Fibroblast of gingiva (primary cell): ENCODE data around the gene SSC4D.
"Not testable (repeated sequence)": the region's sequence is repeated elsewhere in the genome, so short reads cannot be mapped to it uniquely, and the experiment has no call there.

Source experiments
- DNase-seq: peaks from one replicate; pipeline ENCODE4 v3.0.0-alpha.2; 2011; ENCODE audit warnings: low read depth

SSC4D gene

DNA sequence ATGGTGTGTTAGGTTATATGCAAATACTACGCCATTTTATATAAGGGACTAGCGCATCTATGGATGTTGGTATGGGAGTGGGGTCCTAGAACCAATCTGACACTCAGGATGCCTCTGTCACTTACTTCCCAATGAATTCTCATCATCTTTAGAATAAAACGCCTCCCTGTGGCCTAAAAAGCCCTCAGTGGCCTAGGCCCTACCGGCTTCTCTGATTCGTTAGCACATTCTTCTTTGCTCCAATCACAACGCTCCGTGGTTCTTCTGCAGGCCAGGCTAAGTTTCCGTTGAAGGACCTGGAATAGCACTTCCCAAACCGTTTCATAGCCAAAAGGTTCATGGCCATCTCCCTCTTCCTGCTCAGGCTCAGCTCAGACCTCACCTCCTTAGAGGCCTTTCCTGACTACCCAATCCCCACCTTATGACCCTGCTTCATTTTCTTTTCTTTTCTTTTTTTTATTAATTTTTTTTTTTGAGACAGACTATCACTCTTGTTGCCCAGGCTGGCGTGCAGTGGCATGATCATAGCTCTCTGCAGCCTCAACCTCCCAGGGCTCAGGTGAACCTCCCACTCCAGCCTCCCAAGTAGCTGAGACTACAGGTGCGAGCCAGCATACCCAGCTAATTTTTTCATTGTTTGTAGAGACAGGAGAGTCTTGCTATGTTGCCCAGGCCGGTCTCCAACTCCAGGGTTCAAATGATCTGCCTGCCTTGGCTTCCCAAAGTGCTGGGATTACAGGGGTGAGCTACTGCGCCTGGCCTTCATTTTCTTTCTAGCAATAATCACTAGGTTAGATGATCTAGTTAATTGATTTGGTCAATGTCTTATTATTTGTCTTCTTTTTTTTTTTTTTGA is 26.2 kb downstream of the SSC4D start:
- no peak for DNase-seq

GRCh38 chr7:76381814-76382213 is 27.7 kb downstream of the SSC4D start:
- DNase-seq, result no peak

GRCh38 chr7:76380623-76380966 is 28.9 kb downstream of the SSC4D start:
- peak; percentile 72 for DNase-seq

DNA sequence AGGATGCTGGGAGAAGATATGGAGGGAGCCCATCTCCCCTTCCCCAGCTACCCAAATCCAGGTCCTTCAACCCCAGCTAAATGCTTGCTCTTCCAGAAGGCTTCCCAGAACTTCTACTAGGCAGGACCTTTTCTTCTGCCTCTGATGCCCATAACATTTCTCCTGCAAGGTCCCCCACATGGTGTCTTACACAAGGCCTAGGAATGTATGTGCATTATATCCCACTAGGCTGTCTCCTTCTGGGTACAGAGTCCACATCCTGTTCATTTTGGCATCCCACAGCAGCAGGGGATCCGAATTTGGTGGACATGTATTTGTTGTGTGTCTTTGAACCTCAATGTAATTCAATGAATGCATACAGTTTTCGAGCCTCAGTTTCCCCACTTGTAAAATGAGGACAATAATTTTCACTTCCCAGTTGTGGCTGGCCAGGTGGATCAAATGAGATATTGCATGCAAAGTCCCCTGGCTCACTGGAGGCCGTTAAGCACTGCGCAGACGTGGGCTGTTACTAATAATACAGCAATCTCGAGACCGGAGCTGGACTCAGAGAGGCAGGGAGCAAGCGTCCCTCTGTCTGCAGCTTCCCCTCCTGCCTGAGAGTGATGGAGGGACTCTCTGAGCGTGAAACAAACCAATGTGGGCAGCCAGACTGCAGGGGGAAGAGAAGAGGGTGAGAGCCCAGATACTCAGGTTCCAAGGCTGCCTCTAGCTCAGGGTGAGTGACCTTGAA is 32.1 kb downstream of the SSC4D start:
- peak; percentile 44 for DNase-seq

GRCh38 chr7:76375251-76375650 is 34.2 kb downstream of the SSC4D start:
- DNase-seq, result no peak

DNA sequence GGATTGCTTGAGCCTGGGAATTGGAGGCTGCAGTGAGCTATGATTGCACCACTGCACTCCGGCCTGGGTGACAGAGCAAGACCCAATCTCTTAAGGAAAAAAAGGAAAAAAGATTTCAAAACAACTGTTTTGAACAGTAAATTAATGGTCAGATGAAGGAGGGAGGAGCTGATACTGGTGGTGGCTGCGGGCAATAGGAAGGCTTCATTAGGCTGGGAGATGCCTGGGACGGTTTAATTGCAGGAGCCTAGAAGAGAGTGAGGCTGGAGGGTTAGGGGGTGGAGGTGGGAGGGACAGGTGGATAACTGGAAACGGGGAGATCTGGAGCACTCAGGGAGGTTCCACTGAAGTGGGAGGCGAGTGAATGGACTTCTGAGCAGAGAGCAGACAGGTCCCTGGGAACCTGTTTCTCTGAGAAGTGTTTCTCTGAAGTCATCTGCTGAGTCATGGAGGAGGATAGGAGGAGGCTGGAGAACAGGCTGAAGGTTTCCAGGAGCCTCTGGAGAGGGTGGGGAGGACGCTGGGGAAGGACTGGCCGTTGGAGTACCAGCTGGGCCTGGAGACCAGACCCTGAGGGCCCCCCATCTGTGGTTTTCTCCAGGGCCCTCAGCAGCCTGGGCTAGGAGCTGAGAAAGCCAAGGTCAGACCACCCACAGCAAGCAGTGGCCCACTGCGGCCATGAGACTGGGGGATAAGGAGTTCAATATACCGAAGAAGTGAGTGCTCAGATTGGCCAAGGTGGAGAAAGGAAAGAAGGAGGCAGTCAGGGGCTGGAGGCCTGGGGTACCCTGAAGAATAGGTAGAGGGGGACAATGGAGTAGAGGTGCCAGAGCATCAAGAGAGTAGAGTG is 36.3 kb downstream of the SSC4D start:
- DNase-seq, result peak; percentile 41

DNA sequence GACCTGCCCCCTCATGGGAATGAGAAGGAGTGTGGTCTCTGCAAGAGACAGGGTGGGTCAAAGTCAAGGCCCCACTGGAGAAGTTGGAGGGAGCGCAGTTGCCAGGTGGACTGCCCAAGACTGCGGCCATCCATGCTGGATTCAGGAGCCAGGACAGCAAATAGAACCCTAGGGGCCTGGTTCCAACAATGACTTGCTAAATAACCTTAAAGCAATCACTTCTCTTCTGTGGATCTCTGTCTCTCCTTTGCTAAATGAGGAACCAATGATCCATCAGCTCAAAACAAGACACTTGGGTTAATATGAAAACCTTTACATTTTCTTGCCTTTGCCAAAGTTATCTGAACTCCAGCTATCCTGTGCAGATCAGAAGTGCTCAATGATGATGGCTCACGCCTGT is 38.1 kb downstream of the SSC4D start:
- no peak for DNase-seq

DNA sequence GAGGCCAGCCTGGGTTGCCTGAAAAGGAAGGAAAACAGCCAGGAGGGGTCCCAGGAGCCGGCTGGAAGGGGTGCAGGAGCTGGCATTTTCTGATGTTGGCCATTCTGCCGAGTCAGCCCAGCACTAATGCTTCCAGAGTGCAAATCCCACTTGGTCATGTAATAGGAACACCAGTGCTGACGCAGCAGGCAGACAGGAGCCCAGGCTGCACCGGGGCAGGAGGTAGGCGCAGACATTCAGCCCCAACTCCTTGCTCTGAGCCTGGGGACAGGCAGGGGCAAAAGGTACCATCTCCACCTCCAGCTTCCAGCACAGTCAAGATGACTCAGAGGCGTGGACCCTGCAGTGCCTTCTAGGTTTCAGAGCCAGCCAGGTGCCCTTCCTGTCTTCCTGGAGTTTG is 40.5 kb downstream of the SSC4D start:
- no peak for DNase-seq

GRCh38 chr7:76368190-76368589 is 41.3 kb downstream of the SSC4D start:
- DNase-seq, result no peak

DNA sequence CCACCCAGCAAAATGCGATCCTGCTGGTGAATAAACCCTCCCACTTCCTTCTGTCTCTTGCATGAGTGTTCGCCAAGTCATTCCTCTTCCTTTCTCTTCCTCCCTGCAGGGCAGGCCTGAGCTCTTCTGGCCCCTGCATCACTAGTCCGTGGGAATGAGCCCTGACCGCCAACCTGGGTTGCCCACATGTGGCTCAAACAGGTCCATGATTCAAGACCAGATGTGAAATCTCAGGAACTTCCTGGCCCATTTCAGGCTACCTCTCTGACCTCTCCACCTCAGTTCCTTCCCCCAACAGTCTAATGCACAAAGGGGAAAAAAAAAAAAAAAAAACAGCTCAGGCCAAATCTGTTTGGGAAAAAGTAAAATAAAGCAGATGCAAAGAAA is 45.3 kb downstream of the SSC4D start:
- peak; percentile 45 for DNase-seq

DNA sequence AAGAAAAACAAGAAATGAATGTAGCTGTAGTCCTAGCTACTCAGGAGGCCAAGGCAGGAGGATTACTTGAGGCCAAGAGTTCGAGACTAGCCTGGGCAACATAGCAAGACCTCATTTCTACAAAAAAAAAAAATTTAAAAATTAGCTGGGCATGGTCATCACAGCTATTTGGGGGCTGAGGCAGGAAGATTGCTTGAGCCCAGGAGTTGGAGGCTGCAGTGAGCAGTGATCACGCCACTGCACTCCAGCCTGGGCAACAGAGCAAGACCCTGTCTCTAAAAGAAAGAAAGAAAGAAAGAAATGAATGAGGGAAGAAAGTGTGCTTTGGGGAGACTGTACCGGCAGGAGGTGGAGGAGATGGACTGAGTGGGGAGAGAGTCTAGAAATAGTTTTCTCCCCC is 45.7 kb downstream of the SSC4D start:
- not testable (repeated sequence) for DNase-seq

GRCh38 chr7:76359978-76360638 is 49.4 kb downstream of the SSC4D start:
- DNase-seq, result peak; percentile 33

- peak; percentile 98 for DNase-seq
These were observed 50.2 kb downstream of the SSC4D start for GRCh38 chr7:76359111-76359977.

DNA sequence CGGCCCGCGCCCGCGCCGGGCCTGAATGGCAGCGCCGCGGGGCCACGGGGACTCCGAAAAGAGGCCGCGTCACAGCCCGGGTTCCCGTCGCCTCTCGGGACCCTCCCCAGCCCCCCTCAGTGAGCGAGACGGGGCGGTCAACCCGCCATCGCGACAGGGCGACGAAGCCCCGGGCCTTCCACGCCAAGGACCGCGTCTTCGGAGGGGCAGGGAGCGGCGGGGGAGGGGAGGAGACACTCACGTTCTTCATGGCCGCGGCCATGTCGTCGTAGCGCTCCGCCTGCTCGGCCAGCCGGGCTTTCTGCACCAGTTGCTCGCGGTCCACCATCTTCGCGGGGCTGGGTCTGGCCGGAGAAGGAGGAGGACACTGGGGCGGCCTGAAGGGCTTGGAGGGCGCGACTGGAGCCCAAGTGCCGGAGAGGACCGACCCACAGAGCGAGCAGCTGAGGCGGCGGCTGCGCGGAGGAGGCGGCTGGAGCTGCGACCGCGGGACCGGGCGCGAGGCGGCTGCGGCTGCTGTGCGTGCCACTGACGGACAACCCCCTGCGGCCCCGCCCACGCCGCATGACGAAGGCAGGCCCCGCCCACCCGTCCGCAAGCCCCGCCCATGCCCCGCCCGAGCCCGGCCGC is 50.9 kb downstream of the SSC4D start, which contains the start of gene YWHAG:
TSS of gene YWHAG (minus strand) at position 511 of the 630 bp plus-strand sequence. CDS start at position 328, 183 bp downstream.
- DNase-seq, result peak; percentile 90

DNA sequence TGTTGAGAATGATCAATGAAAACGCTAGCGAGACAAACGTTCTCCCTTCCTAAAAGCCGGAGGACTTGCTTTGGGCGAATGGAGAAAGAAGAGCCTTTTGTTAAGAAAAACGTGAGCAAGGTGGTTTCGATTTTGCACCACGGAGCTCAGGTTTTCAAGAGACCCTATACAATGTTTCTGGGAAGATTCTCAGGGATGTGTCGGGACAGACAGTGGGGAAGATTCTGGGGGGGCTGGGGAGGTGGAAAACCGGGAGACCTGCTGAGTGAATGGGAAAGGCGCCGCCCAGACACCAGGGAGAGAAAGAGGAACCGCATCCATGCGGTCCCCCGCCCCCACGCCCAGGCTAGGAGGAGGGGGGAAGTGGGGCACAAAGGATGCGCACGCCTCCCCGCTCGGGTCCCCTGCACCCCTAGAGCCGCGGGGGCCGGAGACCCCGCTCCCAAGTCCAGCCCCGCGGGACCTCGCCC is 51.5 kb downstream of the SSC4D start:
- no peak for DNase-seq

DNA sequence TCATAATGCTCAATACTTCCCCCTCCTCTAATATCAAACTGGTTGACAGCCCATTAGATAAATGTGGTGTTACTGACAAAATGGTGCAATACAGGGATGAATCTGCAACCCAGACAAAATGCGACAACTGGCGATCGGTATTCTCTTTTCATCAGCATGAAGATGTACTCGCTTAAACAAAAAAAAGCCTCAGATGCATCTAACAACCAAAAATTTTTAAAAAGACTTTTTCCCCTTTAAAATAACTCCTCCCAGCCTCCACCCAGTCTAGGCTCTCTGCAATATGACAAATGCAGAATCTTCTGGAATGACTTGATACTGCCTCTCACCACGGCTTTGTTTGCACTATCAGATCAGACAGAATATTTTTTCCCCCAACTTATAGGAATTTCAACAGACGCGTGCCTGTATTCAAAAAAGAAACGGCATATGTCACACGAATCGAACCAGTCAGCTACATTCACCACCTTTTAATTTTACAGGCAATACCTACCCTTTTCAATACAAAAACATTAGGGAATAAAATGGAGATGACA is 52.0 kb downstream of the SSC4D start:
- no peak for DNase-seq

- no peak for DNase-seq
These were observed 52.7 kb downstream of the SSC4D start for GRCh38 chr7:76356823-76357222.

DNA sequence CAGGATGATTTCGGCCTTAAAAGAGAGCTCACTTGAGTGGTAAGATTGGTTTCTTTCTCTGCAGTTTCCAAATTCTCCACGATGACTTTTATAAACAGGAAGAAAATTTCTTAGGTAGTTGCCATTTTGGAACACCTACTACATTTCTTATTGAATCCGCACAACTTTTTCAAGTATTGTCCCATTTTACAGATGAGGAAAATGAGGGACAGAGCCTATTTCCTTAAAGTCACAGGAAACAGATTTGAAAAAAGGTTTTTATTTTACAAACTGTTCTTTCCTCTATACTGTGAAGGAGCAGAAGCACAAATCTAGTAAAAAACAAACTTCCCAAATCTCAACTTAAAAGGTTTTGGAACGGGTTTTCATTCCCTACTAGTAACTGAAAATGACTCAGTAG is 53.4 kb downstream of the SSC4D start:
- DNase-seq, result no peak

DNA sequence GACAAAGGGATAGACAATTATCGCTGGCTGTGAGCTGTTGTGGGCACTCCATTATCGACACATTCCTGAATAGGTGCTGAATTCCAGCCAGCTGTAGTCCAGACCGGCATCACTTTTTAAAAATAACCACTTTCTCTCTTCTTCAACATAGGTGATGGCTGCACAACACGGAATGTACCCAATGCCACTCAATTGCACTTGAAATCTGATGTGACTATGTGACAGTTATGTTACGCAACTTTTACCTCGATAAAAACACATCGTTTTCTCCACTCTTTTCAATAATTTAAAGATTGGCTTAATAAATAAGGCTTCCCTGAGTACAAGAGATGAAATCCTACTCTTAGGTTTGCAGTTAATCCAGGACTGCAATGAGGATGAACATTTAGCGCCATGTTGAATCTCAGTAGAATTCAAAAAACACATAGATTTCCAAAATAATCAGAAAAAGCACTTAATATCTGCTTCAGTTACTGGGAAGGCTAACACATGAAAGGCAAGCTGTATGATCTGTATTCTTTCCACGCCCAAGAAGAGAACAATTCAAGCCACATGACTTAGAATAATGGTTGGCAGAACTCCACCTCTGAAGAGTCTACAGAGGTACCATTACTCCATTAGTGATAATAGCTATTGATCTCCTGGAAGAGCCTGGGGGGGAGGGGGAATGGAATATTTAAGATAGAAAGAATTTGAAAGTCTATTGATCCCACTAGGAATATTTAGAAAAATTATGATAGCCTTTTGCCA is 54.3 kb downstream of the SSC4D start:
- DNase-seq, result no peak
